Superior temporal gyrus (tissue), 1 donor: Measurements from ENCODE around the gene CTAG1B.
"Not testable (repeated sequence)": the region's sequence is repeated elsewhere in the genome, so short reads cannot be mapped to it uniquely, and the experiment has no call there.

Experiments used
- DNase-seq: peaks from one replicate; pipeline ENCODE4 v3.0.0-alpha.2; 2016; ENCODE audit errors: extremely low spot score

The CTAG1B gene

GRCh38 chrX:154584585-154585183, 34.4 kb downstream of the CTAG1B start, which contains the start of gene CTAG1A:
Gene CTAG1A (plus strand): TSS chrX:154585133. CDS start chrX:154585207, 74 bp downstream.
- DNase-seq: not testable (repeated sequence)

- DNase-seq: not testable (repeated sequence)
Observed at GRCh38 chrX:154582994-154583393, 36.1 kb downstream of the CTAG1B start.

DNA sequence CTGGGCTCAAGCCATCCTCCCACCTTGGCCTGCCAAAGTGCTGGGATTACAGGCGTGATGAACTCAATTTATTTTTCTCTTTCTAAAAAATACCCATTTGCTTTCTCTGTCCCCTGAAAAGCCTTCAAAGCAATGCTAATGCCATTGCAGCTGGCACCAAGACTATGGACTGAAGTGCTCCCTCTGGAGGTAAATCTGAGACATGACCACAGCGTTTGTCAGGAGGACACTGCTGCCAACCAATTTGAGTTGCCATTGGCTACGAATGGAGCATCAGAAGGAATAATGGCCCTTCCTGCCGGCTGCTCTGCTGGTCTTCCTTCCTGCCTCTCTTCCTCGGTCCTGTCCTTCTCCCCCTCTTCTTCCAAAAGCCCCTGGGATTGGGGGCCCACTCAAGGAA, 44.0 kb downstream of the CTAG1B start:
- not testable (repeated sequence) for DNase-seq

DNA sequence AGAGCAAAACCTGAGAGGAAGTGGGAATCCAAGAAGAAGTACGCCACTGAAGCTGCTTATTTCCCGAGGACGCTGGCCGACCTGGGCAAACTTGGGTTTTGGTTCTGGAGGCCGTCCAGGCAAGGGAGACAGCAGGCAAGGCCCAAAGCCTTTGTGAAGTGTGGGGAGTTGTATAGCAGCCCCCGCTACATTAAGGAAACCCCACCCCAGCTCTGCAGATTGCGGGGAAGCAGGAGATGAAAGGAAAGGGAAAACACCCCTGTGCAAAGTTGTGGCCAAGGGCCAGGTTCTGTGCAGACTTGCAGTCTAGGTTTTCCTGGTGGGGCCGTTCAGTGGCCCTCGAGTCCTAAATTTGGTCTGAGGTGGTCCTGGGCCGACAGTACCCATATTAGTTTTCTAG, 46.0 kb downstream of the CTAG1B start:
- DNase-seq: not testable (repeated sequence)

GRCh38 chrX:154570361-154570760, 48.7 kb downstream of the CTAG1B start:
- DNase-seq: not testable (repeated sequence)
